ENCODE data around the gene TANK. TPM values are rescaled to one million over a fixed set of nuclear protein-coding genes. Genes with fewer than 3 reads are reported as not detected.
"Not testable (repeated sequence)": the region's sequence is repeated elsewhere in the genome, so short reads cannot be mapped to it uniquely, and the experiment has no call there.

TANK gene
- total RNA-seq, 4 donors from 2014 or later, result 63.8 to 97.7 (median 88.8) TPM

DNA sequence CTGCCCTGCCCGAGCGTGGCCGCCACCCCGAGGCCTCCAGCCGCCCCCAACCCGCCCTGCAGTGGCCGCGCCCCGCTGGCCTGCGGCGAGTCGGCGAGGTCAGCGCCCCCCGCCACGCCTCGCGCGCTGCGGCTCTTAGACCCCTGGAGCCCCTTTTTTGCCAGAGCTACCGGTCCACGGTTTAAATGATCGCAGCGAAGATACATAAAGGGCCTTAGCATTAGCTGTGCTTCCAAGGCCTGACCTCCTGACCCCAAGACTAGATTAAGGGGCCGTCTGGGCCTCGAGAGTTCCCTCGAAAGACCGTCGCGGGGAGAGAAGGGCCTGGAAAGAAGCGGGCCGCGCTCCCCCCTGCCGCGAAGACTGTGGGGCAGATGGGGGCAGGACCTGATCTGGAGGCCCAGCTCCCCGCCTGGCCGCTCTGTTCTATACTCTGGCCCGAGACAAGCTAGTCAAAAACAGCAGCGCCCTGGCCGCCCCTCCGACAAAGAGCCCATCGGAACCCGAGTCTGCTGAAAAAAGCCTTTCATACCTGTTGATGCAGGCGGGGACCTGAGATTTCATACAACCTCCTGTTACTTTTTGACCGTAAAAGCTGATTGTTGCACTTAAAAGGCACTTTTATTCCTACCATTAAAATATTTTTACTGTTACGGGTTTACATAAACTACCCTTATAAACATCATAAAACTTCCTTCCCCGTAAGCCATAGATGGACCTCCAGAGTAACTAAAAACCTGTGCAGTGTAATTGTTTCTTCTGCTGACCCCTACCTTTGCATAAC is 79.3 kb downstream of the TANK start:
- H3K4me3 ChIP-seq, result peak overlapping the region; percentile 53 to 74 (median 64)
- no peak overlapping the region for H3K27ac ChIP-seq
- peak in 1 of 3 donors; percentile 46 for DNase-seq

GRCh38 chr2:161241894-161242293 is 81.7 kb downstream of the TANK start:
- Histone ChIP-seq H3K4me1 (peaks cover 0 to 23% (median 3%) of the 10 kb centered on the region in 4 donors), H3K4me3 (no peak overlapping the region), H3K36me3 (no peaks in the 10 kb centered on the region), H3K9me3 (no peaks in the 10 kb centered on the region), H3K27ac (no peak overlapping the region), H3K27me3 (no peaks in the 10 kb centered on the region)
- TF ChIP-seq POLR2A (IDR thresholded peaks at IDR 0.05), result no peak
- no peak for TF ChIP-seq CTCF (IDR thresholded peaks at IDR 0.05)
- DNase-seq, result no peak

More for the DNA sequence above, 79.3 kb downstream of the TANK start:
- Histone ChIP-seq H3K9me3 (no peaks in the 10 kb centered on the region), H3K36me3 (peaks cover 0 to 7% (median 0%) of the 10 kb centered on the region in 3 donors), H3K4me1 (peaks cover 0 to 19% (median 3%) of the 10 kb centered on the region in 4 donors), H3K27me3 (no peaks in the 10 kb centered on the region)
- TF ChIP-seq CTCF (IDR thresholded peaks at IDR 0.05) (no peak), POLR2A (IDR thresholded peaks at IDR 0.05) (no peak)

GRCh38 chr2:161243312-161243711 is 83.1 kb downstream of the TANK start:
- no peak for TF ChIP-seq POLR2A (IDR thresholded peaks at IDR 0.05)
- no peak for TF ChIP-seq CTCF (IDR thresholded peaks at IDR 0.05)
- peak overlapping the region in 2 of 4 donors; percentile 76 for H3K27ac ChIP-seq
- H3K9me3 ChIP-seq, result no peaks in the 10 kb centered on the region
- H3K4me3 ChIP-seq, result no peak overlapping the region
- no peaks in the 10 kb centered on the region for H3K27me3 ChIP-seq
- DNase-seq, result no peak
- H3K36me3 ChIP-seq, result no peaks in the 10 kb centered on the region
- peaks cover 0 to 12% (median 0%) of the 10 kb centered on the region in 4 donors for H3K4me1 ChIP-seq

GRCh38 chr2:161243905-161244304 is 83.7 kb downstream of the TANK start:
- Histone ChIP-seq H3K4me3 (peak overlapping the region in 3 of 4 donors; percentile 50 to 60 (median 55)), H3K27me3 (no peaks in the 10 kb centered on the region), H3K36me3 (no peaks in the 10 kb centered on the region), H3K27ac (peak overlapping the region in 2 of 4 donors; percentile 76), H3K4me1 (peaks cover 0 to 12% (median 0%) of the 10 kb centered on the region in 4 donors), H3K9me3 (no peaks in the 10 kb centered on the region)
- no peak for TF ChIP-seq CTCF (IDR thresholded peaks at IDR 0.05)
- TF ChIP-seq POLR2A (IDR thresholded peaks at IDR 0.05), result no peak
- no peak for DNase-seq

DNA sequence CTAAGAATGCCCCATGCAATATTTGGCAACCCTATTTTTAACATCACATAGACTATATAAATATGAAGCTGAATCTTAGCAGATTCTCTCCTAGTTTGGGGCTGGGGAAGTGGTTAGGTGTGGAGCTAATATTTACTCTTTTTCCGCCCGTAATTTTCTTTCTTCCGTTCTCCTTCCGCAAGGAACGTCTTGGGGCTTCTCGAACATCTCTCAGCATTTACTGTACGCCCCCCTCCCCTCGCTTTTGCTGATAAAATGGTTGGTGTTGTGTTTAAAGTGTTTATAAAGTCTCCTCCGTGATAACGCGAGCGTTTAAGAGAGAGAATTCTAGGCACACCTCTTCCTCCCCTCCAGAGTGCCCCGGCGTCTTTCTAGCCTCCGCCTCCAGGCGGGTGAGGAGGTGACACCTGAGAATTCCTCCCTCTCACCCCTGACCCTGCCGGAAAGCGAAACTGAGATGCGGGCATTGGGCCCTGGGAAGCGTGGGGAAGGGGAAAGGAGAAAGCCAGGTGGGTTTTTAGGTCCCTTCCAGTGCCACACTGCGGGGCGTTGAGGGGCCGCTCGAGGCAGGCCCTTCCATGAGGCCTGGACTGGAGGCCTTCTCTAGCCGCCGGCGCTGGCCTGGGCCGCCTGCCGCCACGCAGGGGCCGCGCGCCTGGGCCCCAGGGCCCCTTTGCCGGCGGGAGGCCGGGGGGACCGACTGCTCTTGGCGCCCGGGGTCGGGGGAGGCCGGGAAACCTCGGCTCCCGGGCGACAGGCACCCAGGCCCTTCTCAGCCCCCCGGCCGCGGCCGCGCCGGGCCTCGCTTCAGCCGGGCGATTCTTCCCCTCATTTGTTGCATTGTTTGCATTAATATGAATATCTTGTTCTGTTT is 84.4 kb downstream of the TANK start:
- DNase-seq, result peak; percentile 63 to 85 (median 70)
- peaks cover 0 to 12% (median 0%) of the 10 kb centered on the region in 4 donors for H3K4me1 ChIP-seq
- H3K4me3 ChIP-seq, result peak overlapping the region; percentile 48 to 60 (median 52)
- peak overlapping the region; percentile 62 to 81 (median 76) for H3K27ac ChIP-seq
- H3K9me3 ChIP-seq, H3K27me3 ChIP-seq, H3K36me3 ChIP-seq: not testable (repeated sequence)
- TF ChIP-seq CTCF (IDR thresholded peaks at IDR 0.05), result peak in 3 of 6 experiments; percentile 34 to 51 (median 46)
- TF ChIP-seq POLR2A (IDR thresholded peaks at IDR 0.05), result peak; percentile 46 to 48

Data from Peyer's patch (tissue), 4 donors.